Stimulated activated memory B cell treated with anti-CD40 and anti-IgM and Interleukin-4, amounts not matched to agents 10 μg/mL and 1 μg/mL and 100 μg/mL, for 72 hours (primary cell): ENCODE data around the gene P2RY2.

Experiments
- ATAC-seq: fragments of 150-1000 bp; cut with Tn5 transposase; 2 replicates; pipeline ENCODE4 v1.10.0; 2021
- H3K27ac Mint-ChIP-seq: one replicate; pipeline ENCODE4 v1.8.0; 2022; ENCODE audit warnings: mild to moderate bottlenecking, mixed read lengths
- H3K27me3 Mint-ChIP-seq: one replicate; pipeline ENCODE4 v1.8.0; 2022; ENCODE audit warnings: mixed read lengths
- H3K36me3 Mint-ChIP-seq: one replicate; pipeline ENCODE4 v1.8.0; 2022; ENCODE audit warnings: mixed read lengths
- H3K4me1 Mint-ChIP-seq: one replicate; pipeline ENCODE4 v1.8.0; 2022; ENCODE audit warnings: mixed read lengths
- H3K4me3 Mint-ChIP-seq: one replicate; pipeline ENCODE4 v1.8.0; 2022; ENCODE audit warnings: mild to moderate bottlenecking, moderate library complexity, mixed read lengths
- H3K9me3 Mint-ChIP-seq: one replicate; pipeline ENCODE4 v1.8.0; 2022; ENCODE audit warnings: mixed read lengths

P2RY2 gene

DNA sequence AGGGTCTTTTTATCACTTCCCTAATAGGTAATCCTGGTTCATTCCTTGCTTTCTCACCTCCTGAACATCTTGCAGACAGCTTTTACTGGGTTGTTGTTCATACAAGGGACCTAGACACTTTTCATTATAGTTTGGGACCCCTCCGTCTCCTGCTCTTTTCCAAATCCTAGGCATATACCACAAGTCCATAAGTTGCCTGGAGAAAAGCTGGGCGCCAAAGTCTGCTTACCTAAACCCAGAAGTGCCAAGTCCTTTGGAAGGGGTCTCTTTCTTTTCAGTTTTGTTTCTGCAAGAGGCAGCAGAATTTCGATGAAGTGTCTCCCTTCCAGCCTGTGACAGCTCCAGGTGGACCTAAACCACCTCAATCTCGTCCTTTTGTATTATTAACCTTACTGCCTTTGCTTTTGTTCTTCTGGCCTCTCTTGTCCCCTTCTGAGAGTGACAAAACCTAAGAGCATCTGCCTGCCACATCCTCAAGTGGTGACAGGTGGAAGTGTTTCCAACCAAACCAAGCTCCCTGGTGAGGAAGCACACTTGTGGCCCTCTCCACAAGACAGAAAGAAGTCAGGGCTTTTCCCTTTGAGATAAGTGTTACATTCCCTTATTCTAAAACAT, 34.6 kb downstream of the P2RY2 start:
- H3K27me3 Mint-ChIP-seq = no peaks in the 10 kb centered on the region
- H3K9me3 Mint-ChIP-seq = no peaks in the 10 kb centered on the region
- peaks cover 8% of the 10 kb centered on the region for H3K4me1 Mint-ChIP-seq
- H3K27ac Mint-ChIP-seq = no peak overlapping the region
- H3K4me3 Mint-ChIP-seq = no peak overlapping the region
- H3K36me3 Mint-ChIP-seq = no peaks in the 10 kb centered on the region
- ATAC-seq = no peak

DNA sequence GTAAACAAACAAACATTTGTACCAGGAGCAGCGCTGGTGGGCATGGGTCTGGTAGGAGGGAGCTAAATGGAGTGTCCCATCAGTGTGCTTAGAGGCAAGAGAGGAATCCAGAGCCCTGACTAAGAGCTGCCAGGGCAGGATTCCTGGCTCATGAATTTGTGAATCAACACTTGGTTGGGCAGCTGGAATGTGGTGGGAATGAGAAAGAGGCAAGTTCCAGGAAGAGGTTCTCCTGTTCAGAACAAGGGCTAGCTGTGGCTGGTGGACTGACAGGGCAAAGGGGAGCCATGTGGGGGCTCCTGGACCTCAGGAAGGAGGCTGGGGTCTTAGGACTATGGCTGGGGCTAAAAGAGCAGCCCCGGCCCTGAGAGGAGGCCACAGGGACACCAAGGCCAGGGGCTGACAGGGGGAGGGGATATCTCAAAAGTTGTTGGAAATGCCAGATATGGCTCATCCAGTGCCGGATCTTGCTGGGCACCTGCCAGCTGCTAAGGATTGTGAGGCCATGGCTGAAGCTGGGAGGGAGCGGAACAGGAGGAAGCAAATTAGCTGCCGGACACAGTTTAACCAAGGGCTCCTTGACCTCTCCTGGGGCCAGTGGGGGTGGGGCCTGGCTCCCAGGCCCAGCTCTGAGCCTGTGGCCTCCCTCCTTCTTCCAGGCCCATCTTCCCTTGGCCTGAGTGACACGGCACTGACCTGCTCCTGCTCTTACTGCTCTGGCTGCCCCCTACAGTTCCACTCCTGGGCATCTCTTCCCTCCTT, 39.4 kb downstream of the P2RY2 start:
- ATAC-seq = peak; percentile 8
- H3K9me3 Mint-ChIP-seq = no peaks in the 10 kb centered on the region
- no peaks in the 10 kb centered on the region for H3K4me1 Mint-ChIP-seq
- no peaks in the 10 kb centered on the region for H3K36me3 Mint-ChIP-seq
- H3K4me3 Mint-ChIP-seq = no peak overlapping the region
- H3K27ac Mint-ChIP-seq = peak overlapping the region; percentile 17
- peaks cover 4% of the 10 kb centered on the region for H3K27me3 Mint-ChIP-seq

DNA sequence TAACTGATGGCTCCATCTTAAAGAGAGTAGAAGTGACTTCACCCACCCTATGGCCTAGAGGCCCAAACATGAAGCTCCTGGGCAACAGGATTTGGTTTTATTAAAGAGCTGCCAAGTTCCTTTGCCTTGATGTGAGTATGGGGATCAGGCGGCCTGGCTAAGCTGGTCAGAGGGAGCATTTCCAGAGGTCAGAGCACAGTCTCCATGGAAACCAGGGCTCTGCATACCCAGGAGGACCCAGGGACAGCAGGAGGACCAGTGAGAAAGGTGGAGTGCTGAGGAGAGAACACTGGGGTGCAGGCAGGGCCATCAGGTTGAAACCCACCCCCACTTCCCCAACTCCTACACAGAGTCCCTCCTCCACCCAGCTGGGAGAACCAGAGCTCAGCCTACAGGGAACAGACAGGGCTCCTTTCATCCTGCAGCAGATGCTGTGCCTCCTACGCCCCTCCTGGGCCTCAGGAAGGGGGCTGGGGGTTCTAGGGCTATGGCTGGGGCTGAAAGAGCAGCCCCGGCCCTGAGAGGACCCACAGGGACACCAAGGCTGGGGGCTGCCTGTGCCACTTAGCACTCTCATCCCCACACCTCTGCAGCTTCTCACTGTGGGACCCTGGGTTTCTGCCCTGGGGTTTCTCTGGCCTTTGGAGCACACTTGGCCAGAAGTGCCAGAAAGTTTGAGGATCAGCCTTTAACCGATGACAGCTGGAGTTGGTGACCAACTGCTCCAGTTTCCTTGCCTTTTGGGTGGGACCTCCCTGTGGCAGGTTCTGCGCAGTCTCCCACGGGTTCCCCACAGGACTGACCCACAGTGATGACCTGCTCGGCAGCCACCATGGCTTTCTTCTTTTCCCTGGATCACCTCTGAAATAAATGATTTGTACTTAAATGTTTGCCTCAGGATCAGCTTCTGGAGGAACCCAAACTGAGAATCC, 40.3 kb downstream of the P2RY2 start:
- ATAC-seq = no peak
- Mint-ChIP-seq H3K4me1 (no peaks in the 10 kb centered on the region), H3K27me3 (peaks cover 12% of the 10 kb centered on the region), H3K36me3 (no peaks in the 10 kb centered on the region), H3K9me3 (no peaks in the 10 kb centered on the region), H3K27ac (no peak overlapping the region), H3K4me3 (no peak overlapping the region)

DNA sequence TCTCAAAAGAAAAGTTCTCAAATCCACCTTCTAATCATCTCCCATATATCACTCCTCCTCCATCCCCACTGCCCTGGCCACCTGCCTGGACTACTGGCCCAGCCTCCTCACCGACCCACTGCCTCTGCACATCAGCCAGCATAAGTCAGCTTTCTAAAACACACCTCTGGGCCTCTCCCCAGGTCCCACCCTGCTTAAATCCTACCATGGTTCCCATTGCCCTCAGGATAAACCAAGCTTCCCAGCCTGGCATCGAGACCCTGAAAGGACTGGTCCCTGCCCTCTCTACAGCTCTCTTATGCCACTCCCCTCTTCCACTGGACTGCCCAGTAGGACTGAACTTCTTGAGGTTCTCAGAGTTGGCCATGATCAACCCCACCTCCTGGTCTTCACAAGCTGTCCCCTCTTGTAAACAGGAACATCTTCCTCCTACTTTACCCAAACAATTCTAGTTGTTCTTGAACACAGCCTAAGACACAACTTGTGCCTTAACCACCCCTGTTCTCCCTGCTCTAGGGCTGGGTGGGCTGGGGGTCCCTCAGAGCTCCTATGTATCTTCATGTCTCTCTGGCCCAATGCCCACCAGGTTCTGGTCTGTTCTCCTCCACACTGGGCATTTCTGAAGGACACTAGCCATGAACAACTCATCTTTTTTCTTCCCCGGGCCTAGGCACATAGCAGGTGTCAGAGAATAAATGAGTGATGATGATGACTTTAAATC, 41.5 kb downstream of the P2RY2 start:
- H3K9me3 Mint-ChIP-seq = no peaks in the 10 kb centered on the region
- no peak overlapping the region for H3K4me3 Mint-ChIP-seq
- no peaks in the 10 kb centered on the region for H3K36me3 Mint-ChIP-seq
- no peak for ATAC-seq
- H3K27me3 Mint-ChIP-seq = peaks cover 21% of the 10 kb centered on the region
- no peak overlapping the region for H3K27ac Mint-ChIP-seq
- H3K4me1 Mint-ChIP-seq = no peaks in the 10 kb centered on the region

DNA sequence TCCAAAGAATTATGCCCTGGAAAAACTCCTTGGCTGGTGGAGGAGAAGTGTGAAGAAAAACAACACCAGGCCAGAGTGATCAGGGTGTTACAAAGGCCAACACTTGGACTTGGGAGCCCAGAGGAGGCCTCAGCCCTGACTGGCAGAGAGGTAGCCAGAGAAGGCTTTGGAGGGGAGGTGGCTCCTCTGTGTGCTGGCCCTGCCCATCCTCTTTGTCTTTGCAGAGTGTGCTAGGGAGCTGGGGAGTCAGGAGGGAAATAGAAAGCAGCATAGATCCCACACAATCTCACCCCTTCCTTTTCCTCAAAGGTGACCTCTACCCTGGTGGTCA, 42.0 kb downstream of the P2RY2 start:
- Mint-ChIP-seq H3K4me1 (no peaks in the 10 kb centered on the region), H3K36me3 (no peaks in the 10 kb centered on the region)

DNA sequence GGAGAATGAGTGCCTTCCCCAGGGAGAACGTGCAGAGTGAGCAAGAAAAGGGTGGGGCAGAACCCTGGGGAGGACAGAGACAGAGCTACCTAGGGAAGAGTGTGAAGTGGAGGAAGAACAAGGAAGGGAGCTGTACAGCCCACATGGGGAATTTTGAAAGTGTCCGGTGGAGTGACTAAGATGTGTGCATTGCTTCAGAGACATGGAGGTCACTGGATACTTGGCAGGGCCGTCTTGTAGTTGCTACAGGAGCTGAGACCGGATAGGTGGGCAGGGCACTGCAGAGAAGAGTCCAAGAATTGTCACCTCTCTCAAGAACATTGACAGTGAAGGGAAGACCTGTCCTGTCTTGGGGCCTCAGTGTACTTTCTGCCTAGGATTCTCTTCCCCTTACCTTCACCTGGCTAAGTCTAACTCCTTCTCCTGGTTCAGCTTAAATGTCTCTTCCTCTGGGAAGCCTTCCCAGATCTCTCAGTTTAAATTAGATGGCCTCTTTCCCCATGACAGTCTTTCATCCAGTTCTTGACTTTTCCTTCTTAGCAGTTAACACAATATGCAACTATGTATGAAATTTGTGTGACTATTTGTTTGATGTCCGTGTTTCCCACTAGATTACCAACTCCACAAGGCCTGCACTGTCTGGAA, 44.9 kb downstream of the P2RY2 start:
- Mint-ChIP-seq H3K36me3 (no peaks in the 10 kb centered on the region), H3K27ac (no peak overlapping the region), H3K4me3 (no peak overlapping the region), H3K9me3 (no peaks in the 10 kb centered on the region), H3K27me3 (peaks cover 42% of the 10 kb centered on the region), H3K4me1 (no peaks in the 10 kb centered on the region)
- ATAC-seq = no peak

More for the DNA sequence above, 42.0 kb downstream of the P2RY2 start:
- no peak for ATAC-seq
- H3K27ac Mint-ChIP-seq = no peak overlapping the region
- H3K4me3 Mint-ChIP-seq = no peak overlapping the region
- peaks cover 26% of the 10 kb centered on the region for H3K27me3 Mint-ChIP-seq
- no peaks in the 10 kb centered on the region for H3K9me3 Mint-ChIP-seq

DNA sequence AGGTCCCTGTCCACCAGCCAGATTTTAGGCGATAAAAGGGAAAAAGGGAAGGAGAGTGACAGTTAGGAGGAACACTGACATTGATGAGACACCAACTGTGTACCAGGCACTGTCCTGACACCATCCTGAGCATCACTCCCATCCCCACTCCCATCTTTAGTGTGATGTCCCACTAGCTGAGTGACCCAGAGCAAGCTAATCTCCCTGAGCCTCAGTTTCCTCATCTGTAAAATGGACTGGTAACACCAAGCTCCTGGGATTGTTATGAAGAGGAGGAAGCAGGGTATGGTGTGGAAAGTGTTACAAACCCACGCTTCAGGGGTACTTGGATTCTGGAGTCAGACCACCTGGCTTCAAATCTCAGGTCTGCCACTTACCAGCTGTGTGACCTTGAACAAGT, 45.6 kb downstream of the P2RY2 start:
- H3K27ac Mint-ChIP-seq = no peak overlapping the region
- peaks cover 42% of the 10 kb centered on the region for H3K27me3 Mint-ChIP-seq
- no peaks in the 10 kb centered on the region for H3K4me1 Mint-ChIP-seq
- ATAC-seq = no peak
- no peak overlapping the region for H3K4me3 Mint-ChIP-seq
- H3K9me3 Mint-ChIP-seq = no peaks in the 10 kb centered on the region
- no peaks in the 10 kb centered on the region for H3K36me3 Mint-ChIP-seq

DNA sequence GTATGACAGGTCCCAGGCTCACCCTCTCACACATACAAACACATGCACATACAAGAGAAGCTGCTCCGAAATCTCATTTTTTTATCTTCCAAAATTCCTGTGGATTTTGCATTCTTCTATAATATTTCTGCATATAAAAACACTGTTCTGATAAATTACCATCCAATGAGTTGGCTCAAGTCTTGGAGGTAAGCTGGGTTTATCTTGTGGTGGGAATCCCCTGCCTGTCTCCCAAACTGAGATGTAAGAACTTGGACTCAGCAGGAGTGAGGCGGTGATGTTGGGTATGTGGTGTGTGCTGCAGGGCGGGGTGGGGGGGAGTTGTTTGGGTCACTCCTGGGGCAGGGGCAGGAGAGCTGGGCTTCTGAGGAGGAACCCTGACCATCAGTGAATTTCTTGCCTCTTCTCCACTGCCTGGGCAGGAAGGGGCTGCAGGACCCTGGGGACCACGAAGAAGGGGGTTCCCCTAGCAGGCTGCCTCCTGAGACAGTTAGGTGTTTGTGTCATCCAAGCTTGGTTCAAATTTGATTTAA, 47.3 kb downstream of the P2RY2 start:
- Mint-ChIP-seq H3K4me3 (no peak overlapping the region), H3K27ac (no peak overlapping the region), H3K4me1 (peaks cover 9% of the 10 kb centered on the region), H3K36me3 (no peaks in the 10 kb centered on the region), H3K9me3 (no peaks in the 10 kb centered on the region), H3K27me3 (peaks cover 48% of the 10 kb centered on the region)
- ATAC-seq = no peak

DNA sequence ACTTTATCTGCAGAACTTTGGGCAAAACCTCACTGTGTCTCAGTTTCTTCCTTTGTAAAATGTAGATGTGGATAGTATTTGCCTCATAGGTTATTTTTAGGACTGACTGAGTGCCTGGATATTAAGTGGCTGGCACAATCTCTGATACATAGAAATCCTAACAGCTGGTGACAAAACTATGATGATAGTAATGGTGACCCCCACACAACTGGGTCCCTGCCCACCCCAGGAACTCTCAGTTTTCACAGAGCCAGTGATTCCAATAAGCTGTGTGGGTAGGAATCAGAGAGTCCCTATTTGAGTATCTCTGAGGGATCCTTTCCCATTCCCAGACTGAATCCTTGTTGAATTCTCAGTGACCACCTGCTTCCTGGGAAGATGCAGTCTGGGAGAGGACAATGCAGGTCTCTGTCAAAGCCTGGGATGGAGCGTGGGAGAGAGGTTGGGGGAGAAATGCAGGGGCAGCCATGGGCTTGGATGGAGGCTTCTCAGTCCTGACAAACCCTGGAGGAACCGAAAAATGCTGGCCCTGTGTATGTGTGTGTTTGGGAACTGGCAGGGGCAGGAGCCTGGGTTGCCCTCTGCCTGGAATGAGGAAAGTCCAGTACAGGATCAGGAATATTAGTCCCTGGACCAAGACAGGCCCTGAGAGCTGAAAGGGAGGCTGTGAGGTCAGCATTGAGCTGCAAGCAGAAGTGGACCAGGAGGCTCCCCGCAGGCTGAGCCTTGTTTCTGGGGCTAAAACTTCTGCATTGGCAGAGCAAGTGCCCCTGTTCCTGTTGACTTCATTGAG, 48.0 kb downstream of the P2RY2 start:
- no peak overlapping the region for H3K4me3 Mint-ChIP-seq
- no peak overlapping the region for H3K27ac Mint-ChIP-seq
- H3K27me3 Mint-ChIP-seq = peaks cover 48% of the 10 kb centered on the region
- peaks cover 16% of the 10 kb centered on the region for H3K4me1 Mint-ChIP-seq
- H3K9me3 Mint-ChIP-seq = no peaks in the 10 kb centered on the region
- no peaks in the 10 kb centered on the region for H3K36me3 Mint-ChIP-seq
- ATAC-seq = no peak

DNA sequence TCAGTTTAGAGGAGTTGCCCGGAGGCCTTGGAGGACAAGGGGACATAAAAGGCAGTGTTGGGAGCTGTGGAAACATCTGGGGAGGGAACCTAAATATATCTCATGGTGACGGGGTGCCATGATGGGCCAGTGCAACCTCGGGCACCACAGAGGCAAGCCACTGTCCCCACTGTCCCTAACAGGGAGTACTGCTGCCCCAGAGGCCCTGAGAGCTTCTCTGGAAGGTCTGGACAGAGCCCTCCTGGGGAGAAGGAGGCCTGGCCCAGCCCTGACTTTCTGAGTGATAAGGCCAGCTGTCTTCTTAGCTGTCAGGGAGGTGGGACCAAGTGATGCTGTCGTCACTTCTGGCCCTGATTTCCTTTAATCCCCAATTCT, 48.6 kb downstream of the P2RY2 start:
- H3K4me3 Mint-ChIP-seq = no peak overlapping the region
- H3K27me3 Mint-ChIP-seq = peaks cover 48% of the 10 kb centered on the region
- no peak overlapping the region for H3K27ac Mint-ChIP-seq
- H3K4me1 Mint-ChIP-seq = peaks cover 22% of the 10 kb centered on the region
- no peak for ATAC-seq
- no peaks in the 10 kb centered on the region for H3K9me3 Mint-ChIP-seq
- H3K36me3 Mint-ChIP-seq = no peaks in the 10 kb centered on the region

DNA sequence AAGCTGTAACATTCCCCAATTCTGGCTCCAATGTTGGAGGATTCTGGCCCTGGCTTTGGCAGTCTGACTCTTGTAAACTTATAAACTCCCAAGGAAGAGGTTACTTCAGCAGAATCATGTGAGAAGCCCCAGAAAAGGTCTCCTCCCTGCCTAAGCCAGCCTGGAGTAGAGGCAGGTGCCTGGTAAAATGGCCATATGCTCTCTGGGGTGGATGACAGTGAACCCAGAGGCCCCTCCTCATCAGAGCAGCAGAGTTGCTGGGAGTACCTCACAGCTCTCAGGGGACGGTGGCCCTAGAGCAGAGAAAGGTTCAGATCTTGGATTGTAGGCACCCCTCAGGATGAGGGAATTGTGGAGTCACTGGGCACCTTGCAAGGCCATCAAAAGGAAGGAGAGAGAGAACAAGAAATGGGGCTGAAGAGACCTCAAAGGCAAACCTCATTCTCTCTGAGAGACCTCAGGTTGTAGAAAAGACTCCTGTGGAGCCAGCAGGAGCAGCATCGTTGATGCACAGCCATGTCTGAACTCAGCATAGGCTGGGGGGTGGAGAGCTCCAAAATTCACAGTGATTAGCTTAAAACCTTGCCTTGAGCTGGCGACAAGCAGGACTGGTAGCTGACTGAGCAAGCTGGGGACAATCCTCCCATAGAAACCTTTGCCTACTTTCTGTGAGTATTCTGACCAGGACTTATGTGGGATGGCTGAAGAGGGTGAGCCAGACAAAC, 49.2 kb downstream of the P2RY2 start:
- H3K9me3 Mint-ChIP-seq = no peaks in the 10 kb centered on the region
- H3K4me3 Mint-ChIP-seq = no peak overlapping the region
- peaks cover 28% of the 10 kb centered on the region for H3K4me1 Mint-ChIP-seq
- H3K36me3 Mint-ChIP-seq = no peaks in the 10 kb centered on the region
- H3K27me3 Mint-ChIP-seq = peaks cover 46% of the 10 kb centered on the region
- H3K27ac Mint-ChIP-seq = no peak overlapping the region
- no peak for ATAC-seq

DNA sequence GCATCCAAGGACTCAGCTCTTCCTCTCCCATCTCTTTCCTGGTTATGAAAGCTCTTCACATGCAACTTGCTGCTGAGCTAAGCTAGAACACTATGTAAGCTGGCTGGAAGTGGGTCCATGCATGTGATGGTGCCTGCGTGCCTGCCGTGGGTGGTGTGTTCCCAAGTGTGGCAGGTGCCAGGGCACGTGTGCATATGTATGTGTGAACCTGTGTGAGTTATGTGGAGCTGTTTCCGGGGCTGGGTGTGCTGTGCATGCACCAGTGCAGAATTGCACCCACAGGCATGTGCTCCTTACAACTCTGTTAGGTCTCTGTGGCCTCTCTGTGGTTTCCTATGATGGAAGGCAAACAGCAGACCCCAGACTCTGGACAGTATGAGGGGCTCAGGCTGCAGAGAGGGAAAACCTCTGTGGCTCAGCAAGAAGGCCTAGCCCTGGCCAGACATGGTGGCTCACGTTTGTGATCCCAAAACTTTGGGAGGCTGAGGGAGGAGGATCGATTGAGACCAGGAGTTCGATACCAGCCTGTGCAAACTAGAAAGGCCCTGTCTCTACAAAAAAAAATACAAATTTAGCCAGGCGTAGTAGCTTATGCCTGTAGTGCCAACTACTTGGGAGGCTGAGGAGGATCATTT, 49.9 kb downstream of the P2RY2 start:
- ATAC-seq = no peak
- Mint-ChIP-seq H3K9me3 (no peaks in the 10 kb centered on the region), H3K4me1 (peaks cover 30% of the 10 kb centered on the region), H3K4me3 (no peak overlapping the region), H3K27ac (no peak overlapping the region), H3K27me3 (peaks cover 39% of the 10 kb centered on the region), H3K36me3 (no peaks in the 10 kb centered on the region)

DNA sequence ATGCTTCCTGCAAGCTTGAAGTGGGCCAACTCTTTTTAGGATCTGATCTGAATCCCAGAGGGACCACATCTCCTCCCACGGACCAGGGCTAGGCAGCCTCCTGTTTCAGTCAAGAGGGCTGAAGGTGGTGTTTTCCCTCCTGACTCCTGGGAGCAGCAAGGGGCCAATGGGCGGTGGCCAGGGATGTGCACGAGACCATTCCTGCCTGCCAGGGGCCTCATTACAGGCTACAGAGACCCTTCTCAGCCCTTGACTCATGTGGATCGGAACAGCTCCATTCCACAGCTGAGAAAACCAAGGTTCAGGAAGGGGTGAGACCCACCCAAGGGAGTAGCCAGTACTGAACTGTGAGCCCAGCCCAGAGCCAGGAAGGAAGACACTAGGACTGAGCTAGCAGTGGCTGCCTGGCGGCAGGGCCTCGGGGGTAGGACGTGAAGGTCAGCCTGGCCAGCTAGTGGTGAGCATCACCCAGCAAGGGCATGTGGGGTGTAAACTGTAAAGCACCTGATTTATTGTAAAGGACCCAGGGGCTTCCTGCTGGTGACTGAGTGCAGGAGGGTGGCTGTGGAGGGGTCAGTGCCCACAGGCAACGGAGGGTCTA, 50.7 kb downstream of the P2RY2 start:
- ATAC-seq = no peak
- Mint-ChIP-seq H3K9me3 (no peaks in the 10 kb centered on the region), H3K4me1 (peaks cover 30% of the 10 kb centered on the region)

More for the DNA sequence above, 50.7 kb downstream of the P2RY2 start:
- peak overlapping the region; percentile 68 for H3K27ac Mint-ChIP-seq
- H3K27me3 Mint-ChIP-seq = peaks cover 31% of the 10 kb centered on the region
- H3K4me3 Mint-ChIP-seq = no peak overlapping the region
- no peaks in the 10 kb centered on the region for H3K36me3 Mint-ChIP-seq
